ENCODE results near the gene MRPS34. TPM values are rescaled to one million over a fixed set of nuclear protein-coding genes. Genes with fewer than 3 reads are reported as not detected.

Gene MRPS34
- total RNA-seq, 2 donors from 2014 or later: 106 to 227 TPM

GRCh38 chr16:1782408-1783264, 9.7 kb upstream of the MRPS34 start, which contains the start of the genes NUBP2 and SPSB3:
NUBP2 (plus strand) TSS chr16:1782960; CDS start chr16:1783021, 61 bp downstream.
SPSB3 (minus strand) TSS chr16:1782571; CDS start chr16:1781483, 1,088 bp downstream.
- H3K9ac ChIP-seq (ENCODE audit: low read depth in 2 of 2, low read length in 2 of 2): peak within 1 kb of the TSS; percentile 82 to 89

GRCh38 chr16:1781758-1782407, 8.9 kb upstream of the MRPS34 start:
- DNase-seq: peak; percentile 45
- no peak for TF ChIP-seq CTCF (IDR thresholded peaks at IDR 0.05)
- Histone ChIP-seq H3K9ac (ENCODE audit: low read depth in 2 of 2, low read length in 2 of 2) (peak overlapping the region; percentile 68 to 74), H3K27me3 (no peaks in the 10 kb centered on the region), H3K9me3 (no peaks in the 10 kb centered on the region), H3K36me3 (no peaks in the 10 kb centered on the region), H3K4me3 (peak overlapping the region; percentile 96), H3K4me1 (peaks cover 13% of the 10 kb centered on the region), H3K27ac (peak overlapping the region; percentile 88)
- intact Hi-C loops (cut with DNase I): no loop called here

More at GRCh38 chr16:1782408-1783264, 9.7 kb upstream of the MRPS34 start, which contains the start of the genes NUBP2 and SPSB3:
- Histone ChIP-seq H3K4me1 (peaks cover 13% of the 10 kb centered on the region), H3K27me3 (no peaks in the 10 kb centered on the region), H3K9me3 (no peaks in the 10 kb centered on the region), H3K4me3 (peak within 1 kb of the TSS; percentile 96), H3K36me3 (no peaks in the 10 kb centered on the region), H3K27ac (peak within 1 kb of the TSS; percentile 88)
- DNase-seq: peak; percentile 100
- no peak for TF ChIP-seq CTCF (IDR thresholded peaks at IDR 0.05)
- intact Hi-C loops (cut with DNase I): no loop called here

- Histone ChIP-seq H3K9ac (ENCODE audit: low read depth in 2 of 2, low read length in 2 of 2) (peak overlapping the region; percentile 68 to 74), H3K9me3 (no peaks in the 10 kb centered on the region), H3K4me1 (peaks cover 13% of the 10 kb centered on the region), H3K4me3 (peak overlapping the region; percentile 96), H3K27ac (peak overlapping the region; percentile 88), H3K36me3 (no peaks in the 10 kb centered on the region), H3K27me3 (no peaks in the 10 kb centered on the region)
- TF ChIP-seq CTCF (IDR thresholded peaks at IDR 0.05): no peak
- no peak for DNase-seq
- intact Hi-C loops (cut with DNase I): no loop called here
Observed at GRCh38 chr16:1781254-1781653, 8.3 kb upstream of the MRPS34 start.

GRCh38 chr16:1780677-1781072, 7.7 kb upstream of the MRPS34 start:
- intact Hi-C loops (cut with DNase I): no loop called here
- Histone ChIP-seq H3K4me3 (no peak overlapping the region), H3K4me1 (peaks cover 13% of the 10 kb centered on the region), H3K9ac (ENCODE audit: low read depth in 2 of 2, low read length in 2 of 2) (peak overlapping the region in 1 of 2 donors; percentile 74), H3K27ac (no peak overlapping the region), H3K36me3 (no peaks in the 10 kb centered on the region), H3K27me3 (no peaks in the 10 kb centered on the region), H3K9me3 (no peaks in the 10 kb centered on the region)
- no peak for TF ChIP-seq CTCF (IDR thresholded peaks at IDR 0.05)
- no peak for DNase-seq

GRCh38 chr16:1779741-1780676, 7.1 kb upstream of the MRPS34 start:
- no peak for TF ChIP-seq CTCF (IDR thresholded peaks at IDR 0.05)
- intact Hi-C loops (cut with DNase I): no loop called here

More at GRCh38 chr16:1779741-1780676, 7.1 kb upstream of the MRPS34 start:
- no peaks in the 10 kb centered on the region for H3K9me3 ChIP-seq
- no peak overlapping the region for H3K27ac ChIP-seq
- no peak overlapping the region for H3K9ac ChIP-seq (ENCODE audit: low read depth in 2 of 2, low read length in 2 of 2)
- H3K36me3 ChIP-seq: no peaks in the 10 kb centered on the region
- no peak for DNase-seq
- peaks cover 13% of the 10 kb centered on the region for H3K4me1 ChIP-seq
- H3K27me3 ChIP-seq: no peaks in the 10 kb centered on the region
- H3K4me3 ChIP-seq: no peak overlapping the region

All from colonic mucosa (tissue), 4 donors.